ENCODE data around the gene HHIP. TPM values are rescaled to one million over a fixed set of nuclear protein-coding genes. Genes with fewer than 3 reads are reported as not detected.

Gene HHIP
- total RNA-seq, 4 donors from 2014 or later = 0.60 to 5.3 (median 2.6) TPM

DNA sequence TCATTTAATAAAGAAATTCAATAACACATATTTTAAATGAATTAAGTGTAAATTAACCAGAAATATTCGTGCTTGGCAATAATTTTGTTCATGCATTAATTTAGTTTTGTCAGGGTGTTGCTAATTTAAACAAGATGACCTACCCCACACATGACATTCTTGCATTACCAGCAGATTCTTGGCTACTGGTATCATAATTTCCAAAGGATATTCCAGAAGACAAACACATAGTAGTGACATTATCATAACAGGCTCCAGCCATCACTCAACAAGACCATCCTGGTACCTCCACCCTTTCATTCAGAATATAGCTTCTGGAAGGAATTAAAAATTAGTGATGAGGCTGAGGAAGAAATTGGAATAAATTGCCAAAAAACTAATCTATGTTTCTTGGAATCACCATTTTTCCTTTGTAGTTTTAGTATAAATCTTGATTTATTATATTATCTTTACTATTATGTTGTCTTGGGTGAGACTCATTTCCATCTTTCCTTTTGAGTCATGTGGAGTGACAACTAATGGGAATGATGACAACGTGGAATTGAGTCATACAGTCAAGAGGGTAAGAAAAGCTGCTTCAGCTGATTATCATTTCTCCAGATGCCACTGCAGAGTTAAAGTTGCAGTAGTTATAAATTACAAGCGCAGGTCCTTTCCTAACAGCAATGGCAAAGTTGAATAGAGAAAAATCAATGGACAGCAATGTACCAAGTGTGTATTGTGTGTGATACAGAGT lies 30.9 kb upstream of the HHIP start:
- DNase-seq (ENCODE audit: low spot score in 2 of 2) = no peak
- no peaks in the 10 kb centered on the region for H3K4me1 ChIP-seq
- no peak overlapping the region for H3K27ac ChIP-seq
- no peak for TF ChIP-seq EP300 (IDR thresholded peaks at IDR 0.05)
- no peak for TF ChIP-seq POLR2A (IDR thresholded peaks at IDR 0.05)
- no peaks in the 10 kb centered on the region for H3K36me3 ChIP-seq
- H3K4me3 ChIP-seq = no peak overlapping the region
- H3K27me3 ChIP-seq = no peaks in the 10 kb centered on the region
- 68 to 69% methylated on average over 3 of the region's 3 CpGs for WGBS, 2 donors
- no peaks in the 10 kb centered on the region for H3K9me3 ChIP-seq

DNA sequence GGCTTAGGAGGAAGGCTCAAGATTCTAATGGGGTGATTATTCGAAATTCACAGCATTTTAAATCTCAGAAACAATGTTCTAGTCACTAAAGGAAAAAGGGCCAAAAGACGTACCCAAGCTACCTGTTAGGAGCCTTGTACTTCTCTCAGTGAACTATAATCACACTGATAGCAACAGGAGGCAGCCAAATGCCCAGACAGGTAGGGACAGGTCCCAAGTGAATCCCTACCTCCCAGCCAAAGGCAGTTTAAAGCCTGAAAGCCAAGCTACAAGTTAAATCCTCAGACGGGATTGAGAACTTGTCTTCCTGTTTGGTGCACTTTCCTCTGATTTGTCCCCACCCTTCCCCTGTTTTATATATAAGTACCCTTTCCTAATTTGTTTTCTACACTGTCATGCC lies 24.3 kb upstream of the HHIP start:
- Histone ChIP-seq H3K4me1 (no peaks in the 10 kb centered on the region), H3K36me3 (no peaks in the 10 kb centered on the region), H3K4me3 (no peak overlapping the region), H3K9me3 (no peaks in the 10 kb centered on the region), H3K27ac (no peak overlapping the region), H3K27me3 (no peaks in the 10 kb centered on the region)
- 58 to 70% methylated on average over 3 of the region's 3 CpGs for WGBS, 2 donors
- DNase-seq (ENCODE audit: low spot score in 2 of 2) = no peak
- TF ChIP-seq, protein P1, sequence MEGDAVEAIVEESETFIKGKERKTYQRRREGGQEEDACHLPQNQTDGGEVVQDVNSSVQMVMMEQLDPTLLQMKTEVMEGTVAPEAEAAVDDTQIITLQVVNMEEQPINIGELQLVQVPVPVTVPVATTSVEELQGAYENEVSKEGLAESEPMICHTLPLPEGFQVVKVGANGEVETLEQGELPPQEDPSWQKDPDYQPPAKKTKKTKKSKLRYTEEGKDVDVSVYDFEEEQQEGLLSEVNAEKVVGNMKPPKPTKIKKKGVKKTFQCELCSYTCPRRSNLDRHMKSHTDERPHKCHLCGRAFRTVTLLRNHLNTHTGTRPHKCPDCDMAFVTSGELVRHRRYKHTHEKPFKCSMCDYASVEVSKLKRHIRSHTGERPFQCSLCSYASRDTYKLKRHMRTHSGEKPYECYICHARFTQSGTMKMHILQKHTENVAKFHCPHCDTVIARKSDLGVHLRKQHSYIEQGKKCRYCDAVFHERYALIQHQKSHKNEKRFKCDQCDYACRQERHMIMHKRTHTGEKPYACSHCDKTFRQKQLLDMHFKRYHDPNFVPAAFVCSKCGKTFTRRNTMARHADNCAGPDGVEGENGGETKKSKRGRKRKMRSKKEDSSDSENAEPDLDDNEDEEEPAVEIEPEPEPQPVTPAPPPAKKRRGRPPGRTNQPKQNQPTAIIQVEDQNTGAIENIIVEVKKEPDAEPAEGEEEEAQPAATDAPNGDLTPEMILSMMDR (IDR thresholded peaks at IDR 0.05) = no peak
- no peak for TF ChIP-seq EP300 (IDR thresholded peaks at IDR 0.05)
- no peak for TF ChIP-seq POLR2A (IDR thresholded peaks at IDR 0.05)

DNA sequence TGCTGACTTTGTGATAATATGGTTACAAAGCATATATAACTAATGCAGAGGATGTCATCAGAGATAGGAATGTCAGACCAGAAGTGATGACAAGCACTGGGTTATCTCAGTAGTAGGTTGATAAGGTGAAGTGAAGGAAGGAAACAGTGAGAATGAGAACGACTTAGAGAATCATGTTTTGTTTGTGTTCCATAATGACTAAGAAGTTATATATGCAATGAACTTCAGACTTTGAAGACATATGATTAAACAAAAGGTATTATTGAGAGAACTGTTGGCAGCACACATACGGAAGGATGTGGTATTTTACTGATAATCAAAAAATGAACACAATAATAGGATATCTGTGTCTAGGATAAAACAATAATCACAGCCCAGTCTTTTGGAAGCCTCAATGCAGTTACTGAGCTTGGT lies 18.3 kb upstream of the HHIP start:
- no peaks in the 10 kb centered on the region for H3K9me3 ChIP-seq
- WGBS, 2 donors = 45 to 49% methylated on average over 2 of the region's 2 CpGs

DNA sequence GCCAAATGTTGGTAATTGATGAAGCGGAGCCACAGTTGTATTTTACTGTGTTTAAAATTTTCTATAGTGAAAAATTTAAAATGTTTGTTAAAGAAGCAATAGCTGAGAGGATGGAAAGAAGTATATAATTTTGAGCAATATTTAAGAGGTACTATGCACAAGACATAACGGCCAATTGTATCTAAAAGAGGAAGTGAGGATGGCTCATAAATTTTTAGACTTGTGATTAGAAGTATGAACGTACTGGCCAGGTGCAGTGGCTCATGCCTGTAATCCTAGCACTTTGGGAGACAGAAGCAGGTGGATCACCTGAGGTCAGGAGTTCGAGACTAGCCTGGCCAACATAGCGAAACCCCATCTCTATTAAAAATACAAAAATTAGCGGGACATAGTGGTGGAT lies 12.7 kb upstream of the HHIP start:
- Histone ChIP-seq H3K36me3 (no peaks in the 10 kb centered on the region), H3K9me3 (no peaks in the 10 kb centered on the region), H3K27ac (no peak overlapping the region), H3K27me3 (no peaks in the 10 kb centered on the region), H3K4me3 (no peak overlapping the region), H3K4me1 (no peaks in the 10 kb centered on the region)
- no peak for DNase-seq (ENCODE audit: low spot score in 2 of 2)
- TF ChIP-seq POLR2A (IDR thresholded peaks at IDR 0.05) (no peak), EP300 (IDR thresholded peaks at IDR 0.05) (no peak)
- TF ChIP-seq, protein P1 (IDR thresholded peaks at IDR 0.05) = no peak
- WGBS, 2 donors = 91 to 92% methylated on average over 6 of the region's 6 CpGs

More for the DNA sequence above, 18.3 kb upstream of the HHIP start:
- no peak overlapping the region for H3K27ac ChIP-seq
- TF ChIP-seq POLR2A (IDR thresholded peaks at IDR 0.05) (no peak), EP300 (IDR thresholded peaks at IDR 0.05) (no peak)
- TF ChIP-seq, protein P1 (IDR thresholded peaks at IDR 0.05) = no peak
- DNase-seq (ENCODE audit: low spot score in 2 of 2) = no peak
- no peaks in the 10 kb centered on the region for H3K27me3 ChIP-seq
- H3K4me3 ChIP-seq = no peak overlapping the region
- no peaks in the 10 kb centered on the region for H3K36me3 ChIP-seq
- no peaks in the 10 kb centered on the region for H3K4me1 ChIP-seq

DNA sequence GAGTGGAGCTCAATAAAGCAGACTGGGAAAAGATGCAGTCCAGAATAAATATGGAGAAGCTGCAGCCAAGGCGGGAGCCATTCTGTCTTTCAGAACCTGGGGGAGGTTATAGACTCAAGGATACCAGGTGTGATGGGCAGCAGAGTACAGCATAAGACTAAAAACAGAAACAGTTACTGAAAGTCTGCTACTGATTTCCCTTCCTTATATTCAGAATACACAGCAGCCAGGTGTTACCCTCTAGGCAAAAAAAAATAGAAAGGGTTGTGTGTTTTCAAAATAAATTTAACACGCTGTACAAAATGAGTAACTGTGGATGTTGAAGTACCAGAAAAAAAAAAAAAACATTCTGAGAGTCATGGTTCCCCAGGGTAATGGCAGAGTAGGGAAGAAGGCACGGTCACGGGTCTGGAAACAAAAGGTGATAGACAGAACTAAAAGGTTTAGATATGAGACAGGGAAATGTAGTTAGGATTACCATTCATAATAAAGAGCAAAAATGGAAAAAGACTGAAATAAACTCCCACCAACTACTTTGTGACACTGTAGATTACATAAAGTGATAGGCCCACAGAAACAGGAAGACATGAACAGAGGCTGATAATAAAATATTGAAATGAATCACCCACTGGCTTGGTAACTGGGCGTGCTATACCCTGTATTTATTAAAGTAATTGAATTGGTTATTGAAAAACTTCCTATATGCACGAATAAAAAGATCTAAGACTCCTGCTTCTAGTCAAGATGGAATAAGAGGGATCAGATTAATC lies 10.8 kb upstream of the HHIP start:
- Histone ChIP-seq H3K4me3 (no peak overlapping the region), H3K9me3 (no peaks in the 10 kb centered on the region), H3K4me1 (no peaks in the 10 kb centered on the region), H3K36me3 (no peaks in the 10 kb centered on the region), H3K27ac (no peak overlapping the region), H3K27me3 (no peaks in the 10 kb centered on the region)
- WGBS, 2 donors = 87 to 88% methylated on average over 6 of the region's 6 CpGs
- DNase-seq (ENCODE audit: low spot score in 2 of 2) = no peak
- no peak for TF ChIP-seq EP300 (IDR thresholded peaks at IDR 0.05)
- TF ChIP-seq POLR2A (IDR thresholded peaks at IDR 0.05) = no peak
- TF ChIP-seq, protein P1 (IDR thresholded peaks at IDR 0.05) = no peak
